HepG2 (cell line): ENCODE measurements around the gene SYNGR4. TPM values are rescaled to one million over a fixed set of nuclear protein-coding genes. Genes with fewer than 3 reads are reported as not detected.
A peak's percentile ranks its signal among the peaks of the same experiment; 100 is the strongest.

Source experiments
- ATAC-seq: fragments of 200-7000 bp; cut with Tn5 transposase; 3 replicates; pipeline ENCODE4 v1.9.1; 2020; ENCODE audit warnings: mild to moderate bottlenecking, moderate library complexity
- BruUV-seq: library from RNA; stranded (reverse); fragments of 400-500 nt; replicated peaks from 2 replicates; lab custom pipeline; 2021; lab: Mats Ljungman, UMichigan
- CTCF ChIA-PET: fragments of 300-600 bp; formaldehyde crosslinking; extraction: SDS; loops from one replicate; lab custom pipeline; 2021; ENCODE audit warnings: low total read pairs, inconsistent platforms, low intra/inter-chr PET ratio; lab: Yijun Ruan, JAX
- POLR2A ChIA-PET: fragments of 350-600 bp; sonication (Branson Sonifier 250); formaldehyde crosslinking; loops from one replicate; lab custom pipeline; 2020; ENCODE audit warnings: antibody characterized with exemption, inconsistent platforms; lab: Yijun Ruan, JAX
- DNase-seq: peaks from one replicate; pipeline ENCODE4 v3.0.0-alpha.2; 2015; ENCODE audit warnings: low spot score
- FAIRE-seq: peaks from 3 replicates; lab custom pipeline; 2011; peaks lifted over from hg19 to GRCh38; lab: Jason Lieb, UNC
- H2AFZ ChIP-seq: one replicate; pipeline ENCODE4 v1.6.1; 2011; ENCODE audit warnings: low read length, inconsistent platforms
- H3K27ac ChIP-seq: fragments of 300-600 bp; 3 replicates; pipeline ENCODE4 v1.8.0; 2011; ENCODE audit warnings: mixed run types, mild to moderate bottlenecking, mixed read lengths, low read length, inconsistent platforms; ENCODE audit not compliant: insufficient read depth; ENCODE audit errors: extremely low read length
- H3K27me3 ChIP-seq, 2 experiments: fragments of 200-600 bp in 1 of 2; 2 replicates in 1 of 2; 3 replicates in 1 of 2; pipeline versions ENCODE4 v1.6.0 to v1.8.0; 2011; ENCODE audit warnings: low read length in 2 of 2, mild to moderate bottlenecking in 2 of 2, moderate library complexity in 2 of 2, inconsistent platforms in 1 of 2; ENCODE audit not compliant: insufficient read depth in 2 of 2, control insufficient read depth in 1 of 2
- H3K36me3 ChIP-seq, 2 experiments: fragments of 200-600 bp in 1 of 2; replicated peaks in 1 of 2; 2 replicates in 1 of 2; 3 replicates in 1 of 2; pipeline versions ENCODE4 v1.5.1 to v1.8.0; 2011; ENCODE audit warnings: low read length in 2 of 2, inconsistent platforms in 1 of 2; ENCODE audit not compliant: insufficient read depth in 2 of 2, control insufficient read depth in 1 of 2
- H3K4me1 ChIP-seq: 2 replicates; pipeline ENCODE4 v1.5.1; 2012; ENCODE audit warnings: low read length, inconsistent platforms; ENCODE audit not compliant: insufficient read depth
- H3K4me2 ChIP-seq: 2 replicates; pipeline ENCODE4 v1.6.0; 2011; ENCODE audit warnings: low read depth, low read length, inconsistent platforms
- H3K4me3 ChIP-seq, 3 experiments: fragments of 200-600 bp in 1 of 3; sonication (generic), shearing (Covaris generic) in 1 of 3; replicated peaks in 1 of 3; 2 replicates each; pipeline ENCODE4 v1.5.1; 2011 to 2016; ENCODE audit warnings: low read length in 3 of 3, inconsistent platforms in 2 of 3, low read depth in 2 of 3, mild to moderate bottlenecking in 2 of 3, control low read depth in 1 of 3, mixed read lengths in 1 of 3; ENCODE audit not compliant: insufficient read depth in 1 of 3
- H3K79me2 ChIP-seq: one replicate; pipeline ENCODE4 v1.6.1; 2011; ENCODE audit warnings: low read length, inconsistent platforms; ENCODE audit not compliant: insufficient read depth
- H3K9ac ChIP-seq: 2 replicates; pipeline ENCODE4 v1.6.0; 2011; ENCODE audit warnings: mild to moderate bottlenecking, low read depth, low read length, inconsistent platforms; ENCODE audit not compliant: insufficient read depth
- H3K9me3 ChIP-seq: 2 replicates; pipeline ENCODE4 v1.5.1; 2012; ENCODE audit warnings: mild to moderate bottlenecking, low read length
- H4K20me1 ChIP-seq: 2 replicates; pipeline ENCODE4 v1.6.0; 2011; ENCODE audit warnings: inconsistent platforms, mild to moderate bottlenecking, low read length, moderate library complexity; ENCODE audit not compliant: insufficient read depth
- HHEX ChIP-seq: IDR thresholded peaks from 2 replicates; pipeline ENCODE4 v1.6.1; 2016; ENCODE audit warnings: control low read depth
- NCOA2 ChIP-seq: sonication (generic); formaldehyde crosslinking; IDR thresholded peaks from 2 replicates; pipeline ENCODE4 v1.8.0; 2022; ENCODE audit warnings: inconsistent platforms
- SP4 ChIP-seq: sonication (generic); formaldehyde crosslinking; IDR thresholded peaks from 2 replicates; pipeline ENCODE4 v1.8.1; 2023; ENCODE audit warnings: mild to moderate bottlenecking, missing genetic modification reagents
- SSRP1 ChIP-seq: IDR thresholded peaks from 2 replicates; pipeline ENCODE4 v1.6.1; 2016; ENCODE audit warnings: control low read depth
- UBTF ChIP-seq: sonication (generic); formaldehyde crosslinking; IDR thresholded peaks from 2 replicates; pipeline ENCODE4 v1.4.0; 2020; ENCODE audit warnings: mild to moderate bottlenecking, missing genetic modification reagents
- ZNF234 ChIP-seq: sonication (generic); formaldehyde crosslinking; conservative IDR thresholded peaks from 2 replicates; pipeline ENCODE4 v1.5.1; 2020; ENCODE audit warnings: mild to moderate bottlenecking, missing genetic modification reagents
- WGBS: methylation state at CpG from one replicate; pipeline ENCODE4 v1.1.6; 2017; ENCODE audit warnings: low lambda C conversion rate; 5-methylcytosine and 5-hydroxymethylcytosine counted together
- in situ Hi-C: cut with HindIII; loops from 2 replicates; pipeline ENCODE4 v1.10.0; 2017; ENCODE audit warnings: low pct_unique_long_range_greater_than_20kb; ENCODE audit not compliant: extremely low pct_ligation_motif_present
- intact Hi-C: fragments of 100-400 bp; cut with micrococcal nuclease; formaldehyde crosslinking; loops from one replicate; pipeline ENCODE4 v1.10.0; 2022; ENCODE audit not compliant: unreplicated experiment
- polyA plus RNA-seq, 8 experiments: library from polyadenylated mRNA; depleted of rRNA in 3 of 8; stranded (reverse) in 7 of 8; unstranded in 1 of 8; fragments of >200 nt; fragmentation: Illumina TruSeq in 4 of 8; extraction: Trizol in 4 of 8; gene quantifications; 2 replicates each; pipeline versions ENCODE4 v1.2.1 to v1.2.3, GENCODE V29; 2011 to 2016; ENCODE audit warnings: low read depth in 4 of 8, missing spikeins in 1 of 8, mixed read lengths in 1 of 8; ENCODE audit not compliant: insufficient read depth in 1 of 8
- total RNA-seq, 5 experiments: library from RNA; depleted of rRNA; stranded (reverse); fragments of >200 nt; fragmentation: Illumina TruSeq; extraction: Trizol; gene quantifications; 2 replicates each; pipeline ENCODE4 v1.2.3, GENCODE V29; 2016; ENCODE audit warnings: low read depth in 1 of 5

The SYNGR4 gene
- total and polyA plus RNA-seq, 2 of the 13 experiments (the other 11 are each of a cell fraction or from before 2014, with no cell fraction given), result not detected

- peak; percentile 45; the same call in 1 of the 2 replicates for TF ChIP-seq UBTF
- no peak for TF ChIP-seq NCOA2 (CRISPR knock-in tag)
- TF ChIP-seq HHEX (CRISPR knock-in tag), result no peak
- peak; percentile 66; the same call in 1 of the 2 replicates for TF ChIP-seq SSRP1 (CRISPR knock-in tag)
These were observed 12.8 kb upstream of the SYNGR4 start (continued) for GRCh38 chr19:48351341-48351752.

GRCh38 chr19:48353677-48354076 is 10.5 kb upstream of the SYNGR4 start:
- Histone ChIP-seq H3K79me2 (no peaks in the 10 kb centered on the region), H3K27ac (peak overlapping the region; percentile 92), H3K4me1 (peaks cover 48% of the 10 kb centered on the region), H4K20me1 (no peaks in the 10 kb centered on the region), H2AFZ (no peak overlapping the region), H3K9me3 (no peaks in the 10 kb centered on the region), H3K9ac (no peak overlapping the region), H3K36me3 (no peaks in the 10 kb centered on the region; a peak in 1 of 5 replicates), H3K27me3 (no peaks in the 10 kb centered on the region)
- in situ Hi-C loops, result loop anchor here (5.0 kb wide), 1 partner anchor 39 kb away; the partner anchor contains the start of genes GRIN2D and KDELR1
- FAIRE-seq (no peak), DNase-seq (no peak), ATAC-seq (no peak)
- whole genome bisulfite sequencing, result 94% methylated on average over 5 of the region's 5 CpGs
- CTCF ChIA-PET, result no interaction called here
- TSS peak; percentile 74 for BruUV-seq
- TF ChIP-seq ZNF234 (CRISPR knock-in tag) (no peak), SP4 (CRISPR knock-in tag) (peak; percentile 7; the same call in 1 of the 2 replicates)
- TF ChIP-seq, all 625 proteins: peak for 1
- POLR2A ChIA-PET, result interaction anchor here (0.9 to 3.6 kb wide), 6 partner anchors 10 to 265 kb away, joined by 3 to 107 read pairs (median 9); partner anchors contain the start of genes GRWD1, KDELR1, RPL18 and SPHK2
- Histone ChIP-seq H3K4me2 (no peak overlapping the region), H3K4me3 (no peak overlapping the region)
- intact Hi-C loops, result loop anchor here (5.0 to 10.0 kb wide), 2 partner anchors 39 to 91 kb away; partner anchors contain the start of genes GRIN2D, GRWD1 and KDELR1
